Measurements from ENCODE around the gene FRAS1. TPM values are rescaled to one million over a fixed set of nuclear protein-coding genes. Genes with fewer than 3 reads are reported as not detected.

Gene FRAS1
- total RNA-seq, 1 experiment from 2014 or later = 2.2 TPM

DNA sequence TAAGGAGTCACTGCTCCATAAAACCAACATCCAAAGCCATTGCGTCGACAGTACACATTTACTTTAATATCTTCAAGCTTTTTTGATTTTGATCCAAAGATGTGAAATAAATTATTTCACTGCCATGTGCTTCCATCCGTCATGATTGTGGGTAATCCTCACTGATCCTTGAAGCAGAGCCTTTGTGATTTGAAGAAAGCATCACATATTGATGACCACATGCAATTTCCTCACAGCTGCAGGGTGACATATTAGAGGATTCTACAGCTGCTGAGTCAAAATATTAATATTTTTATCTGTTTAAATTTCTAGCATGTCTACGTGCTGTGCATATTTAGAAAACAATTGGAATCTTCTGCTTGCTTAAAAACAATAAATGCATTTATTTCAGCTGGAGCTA lies 297.7 kb downstream of the FRAS1 start:
- DNase-seq (ENCODE audit: extremely low read depth, low read depth) = no peak

DNA sequence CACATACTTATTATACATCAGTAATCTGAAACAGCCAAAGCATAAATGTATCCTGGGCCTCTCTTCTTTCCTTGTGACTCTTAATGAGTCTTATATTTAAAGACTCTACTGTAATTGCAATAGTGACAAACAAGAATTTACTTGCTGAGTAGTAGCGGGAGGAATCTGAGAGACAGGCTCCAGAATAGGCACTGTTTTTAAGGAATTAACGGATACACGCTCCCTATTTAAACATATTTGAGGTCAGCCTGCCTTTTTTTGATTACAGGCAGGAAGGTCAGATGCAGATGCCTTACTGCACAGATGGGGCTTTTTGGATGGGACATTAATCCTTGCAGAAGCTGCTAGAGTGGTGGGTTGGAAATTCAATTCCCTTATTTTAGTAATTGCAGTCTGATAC lies 298.2 kb downstream of the FRAS1 start:
- no peak for DNase-seq (ENCODE audit: extremely low read depth, low read depth)

DNA sequence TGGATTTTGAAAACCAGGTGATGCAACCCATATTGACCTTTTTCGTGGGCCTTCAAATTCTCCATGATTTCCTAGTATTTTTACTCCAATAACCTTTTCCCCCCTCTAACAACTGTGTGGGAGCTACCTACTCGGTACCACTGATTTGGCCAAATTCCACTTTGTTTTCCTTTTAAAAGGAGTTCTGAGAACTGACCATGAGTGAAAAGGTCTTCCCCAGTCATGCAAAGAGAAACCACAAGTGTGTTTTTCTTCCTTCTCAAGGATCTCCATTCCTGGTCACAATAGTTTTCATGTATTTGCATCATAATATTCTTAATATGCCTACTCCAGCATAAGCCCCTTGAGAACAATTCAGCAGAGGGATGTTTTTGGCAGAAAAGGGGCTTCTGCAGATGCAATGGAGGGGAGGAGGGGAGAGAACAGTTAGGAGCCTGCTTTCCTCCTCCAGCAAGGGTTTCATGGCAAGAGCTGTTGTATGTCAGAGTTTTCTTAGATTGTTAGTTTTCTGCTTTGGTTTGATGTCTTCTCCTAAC lies 299.2 kb downstream of the FRAS1 start:
- DNase-seq (ENCODE audit: extremely low read depth, low read depth) = no peak

DNA sequence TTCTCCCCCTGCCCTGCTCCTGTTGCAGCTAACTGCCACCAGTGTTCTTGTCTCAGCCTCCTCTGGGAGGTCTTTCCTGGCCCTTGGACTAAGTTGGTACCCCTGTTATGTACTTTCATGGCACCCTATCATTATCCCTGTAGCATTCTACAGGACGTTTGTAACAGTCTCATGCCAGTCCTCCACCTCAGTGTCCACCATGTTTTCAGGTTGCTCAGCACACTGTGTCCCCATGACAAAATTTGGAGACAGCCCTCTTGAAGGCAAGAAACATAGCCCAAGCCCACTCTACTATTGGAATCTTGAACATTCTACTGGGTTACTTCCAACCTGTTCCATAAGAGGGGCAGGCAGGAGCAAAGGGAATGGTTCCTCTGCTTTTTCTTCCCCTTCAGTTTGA lies 300.0 kb downstream of the FRAS1 start:
- DNase-seq (ENCODE audit: extremely low read depth, low read depth) = no peak

DNA sequence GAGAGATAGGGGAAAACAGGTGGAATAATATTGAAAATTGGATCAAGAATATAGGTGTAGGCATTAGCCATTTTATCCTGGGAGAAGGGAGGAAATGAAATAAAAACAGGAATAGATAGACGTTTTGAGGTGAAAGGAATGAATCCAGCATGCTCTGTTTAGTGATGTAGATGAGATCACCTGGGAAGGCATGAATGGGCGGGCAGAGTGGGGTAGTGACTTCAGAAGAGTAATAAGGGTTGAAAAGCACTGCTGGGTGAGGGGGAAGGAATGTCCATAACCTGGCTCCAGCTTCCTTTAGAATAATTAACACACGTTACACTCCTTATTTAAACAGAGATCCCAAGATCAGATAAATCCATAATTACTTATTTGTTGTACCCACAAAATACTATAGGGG lies 303.3 kb downstream of the FRAS1 start:
- no peak for DNase-seq (ENCODE audit: extremely low read depth, low read depth)

DNA sequence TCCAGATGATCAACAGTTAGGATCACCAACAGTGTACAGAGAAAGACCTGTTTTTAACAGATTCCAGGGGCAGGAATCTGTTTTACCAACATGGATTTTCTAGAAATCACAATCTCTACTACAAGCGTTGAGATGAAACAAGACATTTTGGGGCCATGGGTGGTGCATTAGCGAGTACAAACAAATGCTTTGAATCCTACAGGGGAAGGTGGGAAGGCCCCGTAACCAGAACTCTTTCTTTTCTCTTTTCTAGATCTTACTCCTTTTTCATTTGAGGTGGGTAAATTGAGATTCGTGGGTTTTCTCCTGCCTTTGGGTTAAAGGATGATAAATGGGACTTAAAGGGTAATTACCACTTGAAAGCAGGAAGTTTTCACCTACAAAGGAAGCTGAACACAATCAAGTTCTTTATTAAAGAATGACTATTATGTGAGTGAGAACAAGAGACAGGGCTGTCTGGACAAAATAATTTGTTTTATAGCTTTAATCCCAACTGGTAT lies 304.5 kb downstream of the FRAS1 start:
- DNase-seq (ENCODE audit: extremely low read depth, low read depth) = no peak

DNA sequence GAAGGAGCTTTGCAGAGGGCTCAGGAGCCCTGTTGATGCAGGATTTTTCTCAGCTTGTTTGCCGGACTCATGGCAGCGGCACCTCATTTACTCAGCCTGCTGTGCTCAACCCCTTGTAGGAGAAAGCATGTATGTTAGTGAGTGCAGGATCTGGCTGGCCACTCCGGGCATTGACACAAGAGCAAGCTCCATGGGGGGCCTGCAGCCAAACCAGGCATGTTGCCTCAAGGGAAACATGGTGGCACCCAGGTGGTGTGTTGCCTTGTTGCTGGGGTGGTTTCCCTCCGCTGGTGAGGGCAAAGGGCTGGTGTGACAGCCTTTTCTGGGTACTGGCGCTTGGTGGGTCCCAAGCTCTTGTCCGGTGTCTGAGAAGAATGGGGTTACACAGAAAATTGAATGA lies 305.2 kb downstream of the FRAS1 start:
- no peak for DNase-seq (ENCODE audit: extremely low read depth, low read depth)

DNA sequence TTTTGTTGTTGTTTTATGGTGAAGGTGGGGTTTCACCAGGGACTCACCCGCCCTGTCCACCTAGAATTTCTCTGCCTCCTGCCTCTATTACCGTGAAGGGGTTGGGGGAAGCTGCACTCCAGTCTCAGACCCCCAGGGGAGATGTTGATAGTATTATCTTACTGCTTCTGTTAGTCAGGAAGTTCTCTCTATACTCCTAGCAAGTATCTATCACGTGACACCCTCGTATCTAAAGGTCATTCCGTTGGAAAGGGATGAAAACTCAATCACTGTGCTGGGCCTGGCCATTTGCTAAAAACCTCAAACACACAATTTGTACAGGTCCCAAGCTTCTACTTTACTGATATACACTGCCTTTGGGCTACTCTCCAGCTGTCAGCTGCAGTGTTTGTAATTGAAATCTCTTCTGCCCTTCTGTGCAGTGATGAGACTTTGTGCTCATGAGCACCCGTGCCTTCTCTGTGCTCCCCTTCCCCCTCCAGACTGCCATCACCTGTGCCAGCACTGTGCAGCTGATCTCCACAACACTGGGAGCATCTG lies 306.0 kb downstream of the FRAS1 start:
- no peak for DNase-seq (ENCODE audit: extremely low read depth, low read depth)

DNA sequence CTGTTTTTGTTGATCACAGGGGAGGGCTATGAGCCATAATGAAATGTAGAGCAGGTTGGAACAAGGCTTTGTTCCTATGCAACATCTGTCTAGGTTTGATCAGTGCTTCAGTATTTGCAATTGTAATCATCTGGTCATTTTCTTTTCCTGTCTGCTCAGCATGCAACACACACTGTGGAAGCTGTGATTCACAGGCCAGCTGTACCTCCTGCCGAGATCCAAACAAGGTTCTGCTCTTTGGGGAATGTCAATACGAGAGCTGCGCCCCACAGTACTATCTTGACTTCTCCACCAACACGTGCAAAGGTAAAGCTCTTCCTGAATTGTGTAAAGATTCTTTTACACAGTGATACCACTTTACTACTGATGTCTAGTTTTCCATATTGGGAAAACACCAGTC lies 312.6 kb downstream of the FRAS1 start:
- DNase-seq (ENCODE audit: extremely low read depth, low read depth) = no peak

DNA sequence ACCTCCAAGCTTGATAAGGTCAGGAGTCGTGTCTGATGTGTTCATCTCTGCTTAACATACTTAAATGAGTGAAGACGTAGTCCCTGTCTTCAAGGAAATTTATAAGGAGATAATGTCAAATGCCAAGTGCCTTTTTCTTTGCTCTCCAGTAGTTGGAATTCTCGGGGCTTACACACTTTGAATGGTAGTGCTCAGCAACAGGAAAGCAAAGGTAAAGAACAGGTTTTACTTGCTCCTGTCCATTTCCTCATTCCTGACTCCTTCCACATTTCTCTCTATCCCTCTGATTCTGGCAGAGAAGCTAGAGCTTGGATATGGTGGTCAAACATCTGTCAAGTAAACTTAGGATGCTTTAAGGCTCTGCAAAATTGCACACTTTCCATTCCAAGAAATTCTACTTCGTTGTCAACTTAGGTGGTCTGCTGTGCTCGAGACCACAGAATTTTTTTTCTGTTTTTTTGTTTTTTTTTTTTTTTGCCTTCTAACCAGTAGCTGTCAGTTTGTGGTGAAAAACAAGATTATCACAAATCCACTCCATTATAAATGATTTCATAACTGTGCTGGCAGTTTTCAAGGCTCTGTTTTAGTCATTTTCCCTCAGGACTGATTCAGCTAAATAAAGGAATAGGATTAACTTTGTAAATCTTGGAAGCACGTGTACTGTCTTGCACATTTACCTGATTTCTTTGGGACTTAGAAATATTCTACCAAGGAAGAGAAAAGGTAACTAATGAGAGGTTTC lies 313.7 kb downstream of the FRAS1 start:
- no peak for DNase-seq (ENCODE audit: extremely low read depth, low read depth)

DNA sequence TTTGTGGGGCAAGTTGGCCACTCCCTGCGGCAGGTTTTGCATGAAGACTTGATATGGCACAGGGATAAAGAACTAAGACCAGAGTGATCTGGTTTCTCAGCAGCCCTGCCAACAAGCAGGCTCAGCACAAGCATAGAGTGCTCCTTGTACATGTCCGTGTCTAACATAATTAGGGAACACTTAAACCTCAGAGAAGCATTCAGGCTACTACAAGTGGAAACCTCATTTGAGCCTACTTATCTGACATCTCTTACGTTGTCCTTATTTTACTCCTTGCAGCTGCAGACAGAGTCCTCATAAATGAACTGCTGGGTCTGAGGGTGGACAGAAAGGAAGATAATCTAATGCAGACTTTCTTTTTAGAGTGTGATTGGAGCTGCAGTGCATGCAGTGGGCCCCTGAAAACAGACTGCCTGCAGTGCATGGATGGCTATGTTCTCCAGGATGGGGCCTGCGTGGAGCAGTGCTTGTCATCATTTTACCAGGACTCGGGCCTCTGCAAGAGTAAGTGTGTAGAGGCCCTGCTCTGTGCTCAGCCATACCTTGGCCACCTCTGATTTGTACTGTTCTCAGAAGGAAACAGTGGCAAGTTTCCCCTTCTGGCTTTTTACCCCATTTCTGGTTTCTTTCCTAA lies 315.3 kb downstream of the FRAS1 start:
- no peak for DNase-seq (ENCODE audit: extremely low read depth, low read depth)

DNA sequence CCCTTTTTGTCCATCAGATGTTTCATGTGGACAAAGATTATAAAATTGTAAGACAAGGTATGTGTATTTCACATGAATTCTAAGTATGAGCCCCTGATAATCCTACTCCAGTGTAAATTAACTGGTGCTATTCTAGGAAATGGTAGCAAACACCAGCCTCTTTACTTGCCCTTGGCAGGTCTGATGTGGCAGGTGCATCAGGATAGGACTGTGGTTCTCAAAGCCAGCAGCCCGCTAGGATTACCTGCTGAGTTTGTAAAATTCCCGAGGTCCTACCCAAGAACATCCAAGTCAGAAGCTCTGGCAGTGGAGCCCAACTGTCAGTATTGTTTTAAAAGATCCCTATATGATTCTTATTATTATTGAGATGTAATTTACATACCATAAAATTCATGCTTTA lies 320.4 kb downstream of the FRAS1 start:
- DNase-seq (ENCODE audit: extremely low read depth, low read depth) = no peak

DNA sequence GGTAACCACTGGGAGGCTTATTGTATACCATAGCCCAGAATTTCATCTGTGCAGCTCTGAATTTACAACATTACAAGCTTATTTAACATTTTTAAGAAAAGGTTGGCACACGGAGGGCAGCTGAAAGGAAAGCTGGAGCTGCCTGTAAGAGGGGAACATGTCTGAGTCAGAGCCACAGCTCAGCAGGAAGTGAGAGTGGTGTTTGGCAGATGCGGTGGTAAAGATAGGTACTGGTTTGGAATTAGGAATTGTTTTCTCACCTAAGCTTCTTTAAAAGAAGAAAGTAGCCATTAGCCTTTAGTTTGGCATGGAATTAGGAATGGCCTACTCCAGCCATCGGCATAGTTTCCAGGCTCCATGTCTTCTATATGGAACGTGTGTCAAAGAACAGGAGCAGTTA lies 321.9 kb downstream of the FRAS1 start:
- DNase-seq (ENCODE audit: extremely low read depth, low read depth) = no peak

DNA sequence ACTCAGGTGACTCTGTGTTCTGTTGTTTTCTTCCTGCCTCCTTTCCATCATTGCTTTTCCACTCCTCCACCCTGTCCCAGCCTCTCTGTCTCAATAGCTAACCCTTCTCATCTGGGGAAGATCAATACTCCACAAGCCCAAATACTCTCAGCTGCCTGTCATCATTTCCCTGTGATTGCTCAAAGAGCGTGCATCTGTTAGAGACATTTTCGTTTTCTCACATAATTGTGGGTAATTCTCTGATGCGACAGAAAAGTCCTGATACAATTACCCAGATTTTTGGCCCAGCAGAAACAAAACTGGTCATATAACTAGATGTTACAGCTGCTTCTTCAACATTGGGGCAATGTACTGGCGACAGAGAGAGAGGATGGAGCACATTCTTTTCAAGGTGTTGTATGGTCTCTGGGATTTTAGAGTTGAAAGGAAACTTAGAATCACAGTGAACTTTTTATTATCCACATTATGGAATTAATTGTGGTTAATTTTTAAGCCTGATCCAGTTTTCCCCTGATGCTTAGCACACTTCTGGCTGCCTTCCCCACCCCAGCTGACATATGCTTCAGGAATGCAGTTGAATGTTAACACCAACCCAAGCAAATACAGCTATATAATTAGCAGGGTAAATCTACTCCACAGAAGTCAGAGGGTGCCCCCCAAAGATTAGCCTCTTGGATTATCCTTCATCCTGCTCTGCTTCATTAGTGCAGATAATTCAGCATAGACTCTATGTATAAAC lies 323.0 kb downstream of the FRAS1 start:
- DNase-seq (ENCODE audit: extremely low read depth, low read depth) = no peak

DNA sequence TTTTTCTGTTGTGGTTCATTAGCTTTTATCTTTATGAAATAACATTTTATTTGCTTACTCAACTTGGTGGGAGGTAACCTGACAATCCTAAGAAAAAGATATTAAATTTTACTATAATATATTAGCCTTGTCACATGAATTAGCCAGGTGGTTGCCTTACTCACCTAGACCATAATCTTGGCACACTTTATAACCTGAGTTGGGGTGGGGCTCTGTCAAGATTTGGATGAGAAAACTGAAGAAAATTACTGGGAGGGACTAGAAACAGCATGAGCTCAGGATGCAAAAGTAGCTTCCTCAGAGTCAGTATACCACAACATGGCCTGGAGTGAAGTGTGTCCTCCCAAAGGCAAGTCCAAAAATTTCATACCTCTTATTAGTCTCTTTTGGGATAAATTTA lies 329.6 kb downstream of the FRAS1 start:
- no peak for DNase-seq (ENCODE audit: extremely low read depth, low read depth)

DNA sequence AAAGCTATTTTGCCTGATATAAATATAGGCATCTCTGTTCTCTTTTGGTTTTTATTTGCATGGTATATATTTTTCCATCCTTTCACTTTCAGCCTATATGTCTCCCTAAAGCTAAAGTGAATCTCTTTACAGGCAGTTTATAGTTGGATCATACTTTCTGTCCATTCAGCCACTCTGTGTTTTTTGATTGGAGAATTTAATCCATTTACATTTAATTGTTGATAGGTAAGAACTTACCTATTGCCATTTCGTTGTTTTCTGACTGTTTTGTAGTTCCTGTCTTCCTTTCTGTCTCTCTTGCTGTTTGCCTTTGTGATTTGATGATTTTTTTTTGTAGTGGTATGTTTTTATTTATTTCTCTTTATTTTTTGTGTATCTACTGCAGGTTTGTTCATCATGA lies 338.5 kb downstream of the FRAS1 start:
- DNase-seq (ENCODE audit: extremely low read depth, low read depth) = no peak

DNA sequence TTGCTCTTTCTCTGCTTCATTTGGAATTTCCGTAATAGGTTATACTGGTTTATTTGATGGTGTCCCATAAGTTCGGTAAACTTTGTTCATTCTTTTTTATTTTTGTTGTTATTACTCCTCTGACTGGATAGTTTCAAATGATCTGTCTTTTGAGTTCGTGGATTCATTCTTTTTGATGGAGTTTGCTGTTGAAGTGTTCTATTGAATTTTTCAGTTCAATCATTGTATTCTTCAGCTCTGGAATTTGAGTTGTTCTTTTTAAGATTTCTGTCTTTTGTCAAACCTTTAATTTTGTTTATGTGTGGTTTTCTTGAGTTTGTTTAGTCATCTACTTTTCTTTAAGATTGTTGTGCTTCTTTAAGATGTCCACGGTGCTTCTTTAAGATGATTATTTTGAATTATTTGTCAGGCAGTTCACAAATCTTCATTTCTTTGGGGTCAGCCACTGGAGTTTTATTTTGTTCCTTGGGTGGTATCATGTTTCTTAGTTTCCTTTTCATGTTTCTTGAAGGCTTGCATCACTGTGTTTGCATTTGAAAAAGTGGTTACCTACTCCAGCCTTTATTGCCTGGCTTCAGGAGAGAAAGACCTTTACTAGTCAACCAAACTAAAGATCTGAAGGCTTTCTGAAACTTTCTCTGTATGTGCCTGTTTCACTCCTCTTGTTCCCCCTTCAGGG lies 339.6 kb downstream of the FRAS1 start:
- DNase-seq (ENCODE audit: extremely low read depth, low read depth) = no peak

DNA sequence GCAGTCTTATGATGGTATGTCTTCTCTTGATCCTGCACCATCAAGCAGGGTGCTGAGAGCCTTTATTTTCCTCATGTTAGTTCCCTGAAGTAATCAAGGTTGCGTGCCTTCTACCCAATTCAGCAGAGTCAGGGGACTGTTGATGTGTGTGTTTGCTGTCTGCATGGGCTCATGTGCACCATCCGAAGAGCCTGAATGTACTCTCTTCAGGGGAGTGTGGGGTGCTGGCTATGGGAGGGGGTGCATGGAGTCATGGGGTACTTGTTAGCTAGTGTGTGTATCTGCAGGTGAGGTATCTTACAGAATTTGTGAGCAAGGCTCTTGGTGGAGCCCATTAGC lies 340.1 kb downstream of the FRAS1 start:
- DNase-seq (ENCODE audit: extremely low read depth, low read depth) = no peak

DNA sequence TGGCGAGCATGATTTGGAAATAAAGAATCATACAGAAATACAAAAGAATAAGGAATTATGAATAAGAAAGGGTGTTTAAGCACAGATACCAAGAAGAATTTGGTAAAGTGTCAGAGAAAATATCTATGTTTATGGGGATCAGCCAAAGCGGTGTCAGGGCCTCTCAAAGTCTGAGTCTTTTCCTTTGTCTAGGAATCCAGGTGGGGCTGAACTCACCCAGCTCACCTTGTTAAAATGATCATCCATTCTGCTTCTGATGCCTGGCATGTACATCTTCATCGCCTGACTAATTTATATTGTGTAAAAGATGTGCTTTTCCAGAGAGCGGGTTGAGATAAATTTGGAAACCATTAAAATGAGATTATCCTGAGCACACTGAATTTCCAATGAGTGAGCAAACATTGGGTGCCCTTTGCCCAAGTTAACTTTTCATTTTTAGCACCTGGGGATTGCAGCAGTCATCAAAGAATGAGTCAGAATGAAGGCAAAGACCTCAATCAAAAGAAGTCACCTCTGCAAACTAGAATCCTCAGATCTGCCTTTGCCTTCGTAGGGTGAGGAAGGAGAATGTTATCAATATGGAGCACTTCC lies 352.6 kb downstream of the FRAS1 start:
- DNase-seq (ENCODE audit: extremely low read depth, low read depth) = no peak

DNA sequence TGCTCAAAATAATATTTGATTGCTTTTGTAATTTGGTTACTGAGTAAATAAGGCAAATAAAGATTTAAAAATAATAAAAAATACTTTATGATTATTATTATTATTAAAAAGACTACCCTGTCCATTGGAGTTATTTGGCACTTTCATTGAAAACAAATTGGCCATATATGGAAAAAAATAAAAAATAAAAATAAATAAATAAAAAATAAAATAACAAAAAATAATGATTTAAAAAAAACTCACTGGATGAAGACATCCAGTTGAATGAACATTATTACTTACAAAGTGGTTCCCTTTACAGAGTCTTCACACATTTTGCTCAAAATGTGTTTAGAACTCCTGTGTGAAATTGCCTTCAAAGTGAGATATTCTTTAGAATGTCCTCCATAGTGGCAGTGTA lies 353.1 kb downstream of the FRAS1 start:
- DNase-seq (ENCODE audit: extremely low read depth, low read depth) = no peak

All from NCI-H460 (cell line).